ENCODE measurements around the gene PTPRE.

- TF ChIP-seq CTCF (conservative IDR thresholded peaks at IDR 0.05; ENCODE audit: low read depth, low read length) (no peak), MAZ (IDR thresholded peaks at IDR 0.05; ENCODE audit: borderline replicate concordance, low read depth, low read length) (no peak), BHLHE40 (IDR thresholded peaks at IDR 0.05; ENCODE audit: low read depth, low read length) (no peak), FOS (IDR thresholded peaks at IDR 0.05; ENCODE audit: low read depth, low read length) (no peak), CHD1 (IDR thresholded peaks at IDR 0.05; ENCODE audit: low read depth, low read length) (no peak), POLR2A (IDR thresholded peaks at IDR 0.05; ENCODE audit: low read depth, low read length) (no peak), RFX5 (IDR thresholded peaks at IDR 0.05; ENCODE audit: low read depth, low read length) (no peak), USF2 (IDR thresholded peaks at IDR 0.05; ENCODE audit: low read depth, low read length) (no peak), CEBPB (IDR thresholded peaks at IDR 0.05; ENCODE audit: low read depth, low read length) (no peak), SMC3 (IDR thresholded peaks at IDR 0.05; ENCODE audit: low read depth, low read length) (no peak), MXI1 (IDR thresholded peaks at IDR 0.05; ENCODE audit: borderline replicate concordance, low read depth, low read length) (no peak), RAD21 (IDR thresholded peaks at IDR 0.05; ENCODE audit: low read length) (no peak)
Observed at GRCh38 chr10:127860592-127860991, 46.3 kb upstream of the PTPRE start.
